CD4-positive, alpha-beta T cell treated with Interleukin-4 for 4 hours (primary cell): ENCODE results near the gene NCS1.
A peak's percentile ranks its signal among the peaks of the same experiment; 100 is the strongest.
"Not testable (repeated sequence)": the region's sequence is repeated elsewhere in the genome, so short reads cannot be mapped to it uniquely, and the experiment has no call there.

Experiments used
- DNase-seq: peaks from one replicate; pipeline ENCODE4 v3.0.0-alpha.2; 2020

NCS1 gene

GRCh38 chr9:130241198-130241535 is 69.0 kb downstream of the NCS1 start:
- no peak for DNase-seq

DNA sequence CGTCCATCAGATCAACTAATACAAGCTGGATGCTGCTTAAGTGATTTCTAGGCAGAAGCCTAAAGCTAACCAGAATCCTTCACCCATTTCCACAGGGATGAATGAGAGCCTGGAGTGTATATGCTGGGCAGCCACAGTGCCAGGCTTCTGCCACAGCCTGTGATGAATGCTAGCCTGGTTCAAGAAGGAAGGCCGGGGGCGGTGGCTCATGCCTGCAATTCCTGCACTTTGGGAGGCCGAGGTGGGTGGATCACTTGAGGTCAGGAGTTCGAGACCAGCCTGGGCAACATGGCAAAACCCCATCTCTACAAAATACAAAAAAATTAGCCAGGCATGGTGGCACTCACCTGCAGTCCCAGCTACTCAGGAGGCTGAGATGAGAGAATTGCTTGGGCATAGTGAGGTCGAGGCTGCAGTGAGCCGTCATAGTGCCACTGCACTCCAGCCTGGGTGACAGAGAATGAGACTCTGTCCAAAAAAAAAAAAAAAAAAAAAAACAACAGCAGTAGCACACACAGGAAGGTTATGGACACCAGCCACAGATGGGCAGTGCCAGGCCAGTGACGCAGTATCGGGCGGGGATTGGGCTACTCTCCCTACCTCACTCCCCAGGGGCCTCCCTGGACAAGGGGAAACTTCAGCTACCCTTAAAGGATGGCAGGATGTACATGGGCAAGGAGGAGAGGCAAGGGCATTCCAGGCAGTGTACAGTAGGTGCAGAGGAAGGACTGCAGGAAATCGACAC is 70.2 kb downstream of the NCS1 start:
- DNase-seq, result no peak

DNA sequence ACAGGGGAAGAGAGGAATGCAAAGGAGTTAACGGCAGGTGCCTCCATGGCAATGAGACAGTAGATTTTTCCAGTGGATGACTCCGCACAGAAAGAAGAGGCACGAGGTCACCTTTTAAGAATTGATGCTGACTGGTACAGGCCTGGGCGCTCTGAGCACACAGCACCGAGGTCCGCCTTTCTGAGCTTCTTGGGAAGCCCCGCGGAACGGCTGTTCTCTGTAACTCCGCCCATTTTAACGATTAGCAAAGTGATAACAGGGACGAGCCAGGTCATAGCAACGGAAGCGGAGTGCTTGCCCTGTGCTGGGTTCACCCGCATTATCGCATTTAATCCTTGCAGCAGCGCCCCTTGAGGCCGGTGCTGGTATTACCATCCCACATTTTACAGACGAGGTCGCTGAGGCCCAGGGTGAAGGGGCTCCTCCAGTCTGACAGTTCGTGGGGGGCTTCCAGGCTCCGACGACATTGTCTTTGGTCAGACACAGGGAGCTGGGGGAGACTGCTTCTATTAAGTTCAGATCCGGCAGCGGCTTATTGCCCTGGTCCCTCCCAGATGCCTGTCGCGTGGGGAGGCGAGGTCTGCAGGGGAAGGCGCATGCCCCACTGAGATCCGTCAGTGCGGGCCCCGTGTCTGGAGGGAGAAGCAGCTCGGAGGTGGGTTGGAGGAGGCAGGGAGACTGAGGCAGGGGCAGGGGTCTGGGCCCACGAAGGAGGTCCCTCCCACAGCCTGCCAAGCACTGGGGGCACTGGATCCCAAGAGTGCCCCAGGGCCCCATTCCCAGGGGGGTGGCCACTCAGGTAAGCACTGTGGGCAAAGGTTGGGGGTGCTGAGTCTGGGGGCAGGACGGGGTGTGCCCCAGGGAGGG is 71.0 kb downstream of the NCS1 start:
- peak; percentile 84 for DNase-seq

DNA sequence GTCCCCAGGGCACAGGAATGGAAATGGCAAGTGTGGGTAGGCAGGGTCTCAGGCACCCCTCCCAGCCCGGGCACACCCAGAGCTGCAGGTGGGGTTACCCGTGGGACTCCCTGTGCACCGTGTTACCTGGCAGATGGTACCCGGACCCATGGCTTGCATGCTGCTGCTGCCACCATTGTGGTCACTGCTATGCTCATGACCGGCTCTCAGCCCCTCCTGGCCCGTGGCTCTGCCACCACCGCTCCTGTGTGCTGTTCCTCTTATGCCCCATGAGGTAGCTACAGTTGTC is 71.6 kb downstream of the NCS1 start:
- no peak for DNase-seq

DNA sequence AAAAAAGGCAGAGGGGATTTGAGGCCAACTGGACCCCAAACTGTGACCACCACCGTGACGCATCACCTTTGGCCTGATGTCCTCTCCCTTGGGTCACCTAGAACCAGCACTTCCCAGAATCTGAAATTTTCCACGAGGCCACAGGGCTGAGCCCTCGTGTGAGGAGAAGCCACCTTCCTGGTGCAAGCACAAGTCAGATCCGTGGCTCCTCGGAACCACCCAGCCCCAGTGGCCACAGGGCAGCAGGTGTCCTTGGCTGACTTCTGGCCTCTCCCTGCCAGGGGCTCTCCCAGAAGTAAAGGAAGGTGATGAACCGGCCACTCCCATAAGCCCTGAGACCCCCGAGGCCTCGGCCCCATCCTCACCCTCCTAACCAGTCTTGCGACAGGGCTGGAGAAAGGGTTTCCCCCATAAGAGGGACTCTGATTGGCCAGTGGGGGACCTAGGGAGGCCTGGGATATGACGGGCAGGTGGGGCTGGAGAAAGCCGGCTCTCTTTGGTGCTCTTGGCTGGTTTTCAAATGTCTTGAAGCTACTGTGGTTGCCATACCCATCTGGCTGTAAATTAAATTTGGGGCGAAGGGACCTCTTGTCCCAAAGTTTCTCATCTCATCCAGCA is 72.5 kb downstream of the NCS1 start:
- no peak for DNase-seq

GRCh38 chr9:130245474-130245873 is 73.3 kb downstream of the NCS1 start:
- DNase-seq, result no peak

DNA sequence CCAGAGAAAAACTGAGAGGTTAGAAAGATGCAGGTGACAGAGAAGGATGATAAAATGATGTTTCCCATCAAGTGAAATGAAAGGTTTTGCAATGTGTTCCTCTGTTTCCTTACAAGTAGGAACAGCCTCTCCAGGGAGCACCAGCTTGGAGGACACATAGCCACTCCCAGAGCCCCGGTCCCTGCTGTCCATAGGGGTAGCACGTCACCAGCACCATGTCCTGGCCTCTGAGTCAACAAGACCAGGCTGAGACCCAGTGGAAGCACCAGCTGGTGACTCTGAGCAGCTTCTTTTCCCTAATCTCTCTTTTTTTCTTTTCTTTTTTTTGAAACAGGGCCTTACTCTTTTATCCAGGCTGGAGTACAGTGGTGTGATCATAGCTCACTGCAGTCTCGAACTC is 73.9 kb downstream of the NCS1 start:
- DNase-seq, result no peak

GRCh38 chr9:130254747-130255630 is 82.8 kb downstream of the NCS1 start:
- no peak for DNase-seq

DNA sequence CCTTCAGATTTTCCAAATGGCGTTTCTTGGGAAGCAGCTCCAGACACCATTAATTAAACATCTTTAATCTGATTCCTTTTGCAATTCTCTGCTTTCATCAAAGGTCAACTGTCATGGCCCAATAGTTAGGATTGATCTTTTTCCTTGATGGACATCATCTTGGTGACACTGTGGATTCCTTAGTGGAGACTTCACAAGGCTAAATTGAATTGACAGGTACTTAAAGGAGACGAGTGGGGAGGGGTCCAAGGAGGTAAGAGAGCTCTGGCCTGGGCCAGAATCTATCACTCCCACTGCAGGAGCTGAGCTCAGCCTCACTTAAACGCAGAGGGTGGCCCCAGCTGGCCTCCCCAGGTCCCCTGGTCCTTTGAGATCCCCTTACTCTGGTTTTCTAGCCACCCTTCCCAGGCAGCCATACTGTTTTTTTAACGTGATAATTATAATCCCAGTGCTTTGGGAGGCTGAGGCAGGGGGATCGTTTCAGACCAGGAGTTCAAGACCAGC is 83.5 kb downstream of the NCS1 start:
- DNase-seq, result no peak

- DNase-seq, result no peak
Measured at GRCh38 chr9:130256644-130257043, 84.4 kb downstream of the NCS1 start.

- not testable (repeated sequence) for DNase-seq
Measured at GRCh38 chr9:130258137-130258536, 85.9 kb downstream of the NCS1 start.

GRCh38 chr9:130259044-130259443 is 86.8 kb downstream of the NCS1 start:
- no peak for DNase-seq

- no peak for DNase-seq
Measured at GRCh38 chr9:130260816-130261765, 88.9 kb downstream of the NCS1 start.

- DNase-seq, result no peak
Measured at GRCh38 chr9:130262061-130262745, 90.0 kb downstream of the NCS1 start.

DNA sequence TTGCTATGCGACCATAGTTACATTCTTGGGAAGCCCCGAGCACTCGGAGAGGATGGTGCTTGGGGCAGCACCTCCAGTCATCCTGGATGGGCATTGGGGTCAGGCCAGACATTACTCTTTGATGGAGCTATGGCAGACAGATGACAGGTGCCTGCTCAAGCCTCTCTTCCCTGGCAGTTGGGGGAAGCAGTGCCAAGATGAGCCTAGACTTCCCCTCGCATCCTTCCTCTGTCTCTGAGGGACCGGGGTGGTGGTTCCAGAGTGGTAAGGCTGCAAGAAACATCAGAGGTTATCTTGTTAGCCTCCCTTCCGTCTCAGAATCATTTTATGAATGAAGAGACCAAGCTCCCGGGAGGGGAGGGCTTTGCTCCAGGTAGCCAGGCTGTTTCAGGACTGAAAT is 90.6 kb downstream of the NCS1 start:
- DNase-seq, result no peak

- DNase-seq, result no peak
Measured at GRCh38 chr9:130263601-130264413, 91.6 kb downstream of the NCS1 start.

DNA sequence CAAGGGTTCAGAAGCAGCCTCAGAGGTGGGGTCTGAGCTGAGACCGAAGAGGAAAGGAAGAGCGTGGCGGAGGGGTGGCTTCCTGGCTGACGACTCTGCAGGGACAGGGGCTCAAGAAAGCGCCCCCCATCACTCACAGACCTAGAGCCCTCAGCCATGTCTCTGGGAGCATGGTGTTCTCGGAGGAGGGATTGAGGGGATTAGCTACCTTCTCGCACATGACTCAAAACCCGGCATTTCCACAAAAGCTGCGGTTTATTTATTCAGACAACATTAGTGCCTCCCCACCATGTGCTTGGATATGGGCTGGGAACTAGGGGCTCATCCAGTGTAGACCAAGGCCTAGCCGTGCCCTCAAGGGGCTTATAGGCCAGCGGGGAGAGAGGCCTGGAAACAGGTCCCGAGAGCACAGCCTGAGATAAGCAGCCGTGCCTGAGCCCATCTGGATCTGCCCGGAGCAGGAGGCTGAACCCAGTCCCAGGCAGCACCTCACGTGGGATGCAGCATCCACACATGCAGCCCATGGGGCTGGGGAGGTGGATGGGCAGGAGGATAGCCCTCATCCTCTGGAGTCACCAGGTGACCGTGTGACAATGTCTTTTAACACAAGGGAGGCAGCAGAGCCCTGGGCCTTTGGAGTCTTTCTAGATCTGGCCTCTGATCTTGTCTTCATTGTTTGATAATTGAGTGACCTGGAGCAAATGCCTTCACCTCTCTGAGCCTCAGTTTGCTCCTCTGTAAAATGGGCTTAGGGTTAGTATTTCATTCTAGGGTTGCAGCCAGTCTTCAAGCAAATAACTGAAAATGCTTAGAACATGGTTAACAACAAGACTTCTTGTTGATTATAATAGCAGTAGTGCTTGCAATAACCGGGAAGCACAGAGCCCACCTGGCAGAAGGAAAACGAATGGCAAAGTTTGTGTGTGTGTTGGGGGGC is 92.5 kb downstream of the NCS1 start:
- no peak for DNase-seq

DNA sequence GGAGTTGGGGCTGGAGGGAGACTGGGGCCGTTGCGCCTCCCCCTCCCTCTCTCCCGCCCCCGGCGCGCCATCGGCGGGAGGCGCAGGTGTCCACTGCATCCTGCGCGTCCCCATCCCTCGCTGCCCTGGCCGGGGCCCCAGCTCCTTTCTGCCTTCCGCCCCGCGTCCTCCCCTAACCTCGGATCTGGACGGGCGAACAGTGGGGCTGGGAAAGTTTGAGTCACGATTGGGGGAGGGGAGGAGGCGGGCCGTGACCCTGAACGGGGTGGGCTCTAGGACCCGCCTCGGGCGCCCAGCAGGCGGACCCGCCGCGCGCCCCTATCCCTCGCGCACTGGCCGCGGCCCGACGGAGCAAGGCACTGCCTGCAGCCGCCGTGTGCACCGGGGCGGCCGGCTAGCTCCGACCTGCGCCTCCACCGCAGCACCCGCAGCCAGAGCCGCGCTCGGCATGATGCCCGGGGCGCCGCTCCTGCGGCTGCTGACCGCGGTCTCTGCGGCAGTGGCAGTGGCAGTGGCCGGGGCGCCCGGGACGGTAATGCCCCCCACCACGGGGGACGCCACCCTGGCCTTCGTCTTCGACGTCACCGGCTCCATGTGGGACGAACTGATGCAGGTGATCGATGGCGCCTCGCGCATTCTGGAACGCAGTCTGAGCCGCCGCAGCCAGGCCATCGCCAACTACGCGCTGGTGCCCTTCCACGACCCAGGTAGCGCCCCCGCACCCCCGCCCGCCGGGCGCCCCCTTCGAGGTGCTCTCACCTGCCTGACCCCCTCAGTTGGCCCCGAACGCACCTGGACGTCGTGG is 93.4 kb downstream of the NCS1 start, which contains the start of gene HMCN2:
Gene HMCN2, plus strand, starts transcription at position 330 of the 805 bp plus-strand sequence. Its CDS starts 119 bp downstream, at position 449.
- DNase-seq, result no peak
